ENCODE results near the gene PIGZ. TPM values are rescaled to one million over a fixed set of nuclear protein-coding genes. Genes with fewer than 3 reads are reported as not detected.

The PIGZ gene
- total and polyA plus RNA-seq, 9 of the 15 experiments (the other 6 are each of a cell fraction or from before 2014, with no cell fraction given): 0.15 to 1.8 (median 0.76) TPM

GRCh38 chr3:196969660-196970546, 1.3 kb upstream of the PIGZ start (continued):
- TF ChIP-seq KDM4B (IDR thresholded peaks at IDR 0.05; ENCODE audit: borderline replicate concordance in 2 of 2, low read depth in 1 of 2): no peak; a peak in 1 of 4 replicates
- TF ChIP-seq CREBBP (IDR thresholded peaks at IDR 0.05; ENCODE audit: low read depth, low read length): no peak
- no peak for TF ChIP-seq ZEB2 (IDR thresholded peaks at IDR 0.05)
- no peak for TF ChIP-seq CEBPB (tag; IDR thresholded peaks at IDR 0.05)
- no peak for TF ChIP-seq EGR1 (conservative IDR thresholded peaks at IDR 0.05)
- no peak for TF ChIP-seq FOXA1 (IDR thresholded peaks at IDR 0.05; ENCODE audit: borderline replicate concordance)
- no peak for TF ChIP-seq ZKSCAN3 (CRISPR knock-in tag; IDR thresholded peaks at IDR 0.05)
- no peak for TF ChIP-seq XRCC5 (IDR thresholded peaks at IDR 0.05; ENCODE audit: low read depth, low read length)
- TF ChIP-seq RB1 (IDR thresholded peaks at IDR 0.05; ENCODE audit: low read depth): peak; percentile 97
- no peak for TF ChIP-seq SMAD3 (CRISPR knock-in tag; conservative IDR thresholded peaks at IDR 0.05)
- TF ChIP-seq NR2C1 (IDR thresholded peaks at IDR 0.05): no peak
- no peak for TF ChIP-seq NR2C1 (tag; IDR thresholded peaks at IDR 0.05)
- TF ChIP-seq SMARCB1 (IDR thresholded peaks at IDR 0.05; ENCODE audit: insufficient read length, low read depth): no peak
- no peak for TF ChIP-seq ZNF75A (CRISPR knock-in tag; IDR thresholded peaks at IDR 0.05)
- TF ChIP-seq SREBF2 (CRISPR knock-in tag; IDR thresholded peaks at IDR 0.05): no peak
- TF ChIP-seq PHB2 (IDR thresholded peaks at IDR 0.05; ENCODE audit: low read depth): no peak
- no peak for TF ChIP-seq SMAD1 (IDR thresholded peaks at IDR 0.05; ENCODE audit: low read depth, low read length, partially characterized antibody)
- TF ChIP-seq ZNF24 (IDR thresholded peaks at IDR 0.05): peak; percentile 37
- peak; percentile 80 to 93; a peak in 3 of 4 replicates for TF ChIP-seq UBTF (IDR thresholded peaks at IDR 0.05; ENCODE audit: borderline replicate concordance in 1 of 2, low read depth in 2 of 2, low read length in 2 of 2)
- peak; percentile 91 for TF ChIP-seq CTCFL (IDR thresholded peaks at IDR 0.05; ENCODE audit: borderline replicate concordance, insufficient read depth, low read depth, low read length, poor library complexity, severe bottlenecking)
- no peak for TF ChIP-seq SMAD2 (IDR thresholded peaks at IDR 0.05; ENCODE audit: low read depth, low read length)
- 0 out of 2 replicates have a peak, but pooled peaks have one; percentile 20 for TF ChIP-seq TARDBP (IDR thresholded peaks at IDR 0.05)
- no peak for TF ChIP-seq FOXJ2 (tag; IDR thresholded peaks at IDR 0.05)
- no peak for TF ChIP-seq ZNF408 (CRISPR knock-in tag; IDR thresholded peaks at IDR 0.05; ENCODE audit: low read depth)
- TF ChIP-seq ZNF12 (CRISPR knock-in tag; IDR thresholded peaks at IDR 0.05): no peak
- TF ChIP-seq NFATC3 (IDR thresholded peaks at IDR 0.05): no peak
- TF ChIP-seq HCFC1 (IDR thresholded peaks at IDR 0.05; ENCODE audit: low read depth, low read length): peak; percentile 39
